B cell (primary cell): ENCODE data around the gene FUCA1. TPM values are rescaled to one million over a fixed set of nuclear protein-coding genes. Genes with fewer than 3 reads are reported as not detected.

Experiments
- ATAC-seq: fragments of 200-7000 bp; cut with Tn5 transposase; one replicate; pipeline ENCODE4 v1.10.0; 2021; ENCODE audit warnings: low read depth, mild to moderate bottlenecking, moderate number of reproducible peaks, moderate library complexity
- CTCF ChIA-PET: fragments of 350-600 bp; sonication (Branson Sonifier 250); formaldehyde crosslinking; loops from one replicate; lab custom pipeline; 2021; ENCODE audit warnings: antibody characterized with exemption, inconsistent platforms; lab: Charles Lee
- POLR2A ChIA-PET: fragments of 350-600 bp; sonication (Branson Sonifier 250); formaldehyde crosslinking; loops from one replicate; lab custom pipeline; 2021; ENCODE audit warnings: antibody characterized with exemption; lab: Charles Lee
- DNase-seq: peaks from one replicate; pipeline ENCODE4 v3.0.0; 2013
- H2AFZ ChIP-seq: 2 replicates; pipeline ENCODE4 v1.6.1; 2012; ENCODE audit warnings: mild to moderate bottlenecking, low read depth, low read length; ENCODE audit not compliant: insufficient read depth, poor library complexity, severe bottlenecking
- H3K27ac ChIP-seq, 2 donors: 1 replicate in 1 of 2; 2 replicates in 1 of 2; pipeline ENCODE4 v1.5.1; 2012 to 2013; ENCODE audit warnings: low read length in 2 of 2, mild to moderate bottlenecking in 2 of 2, moderate library complexity in 1 of 2
- H3K27me3 ChIP-seq, 4 experiments: fragments of 200-600 bp in 1 of 4; sonication (generic) in 1 of 4; replicated peaks in 1 of 4; 1 replicate in 2 of 4; 2 replicates in 2 of 4; pipeline versions ENCODE4 v1.6.1 to v1.7.0; 2013 to 2016; ENCODE audit warnings: low read length in 3 of 4, mild to moderate bottlenecking in 2 of 4, mixed read lengths in 1 of 4, moderate library complexity in 1 of 4; ENCODE audit not compliant: insufficient read depth in 4 of 4, control insufficient read depth in 3 of 4; ENCODE audit errors: control extremely low read depth in 1 of 4
- H3K36me3 ChIP-seq, 2 experiments: replicated peaks in 1 of 2; 1 replicate in 1 of 2; 2 replicates in 1 of 2; pipeline versions ENCODE4 v1.6.1 to v1.7.1; 2013; ENCODE audit warnings: low read length in 1 of 2; ENCODE audit not compliant: insufficient read depth in 2 of 2, control insufficient read depth in 1 of 2; ENCODE audit errors: control extremely low read depth in 1 of 2, extremely low read depth in 1 of 2
- H3K4me1 ChIP-seq, 2 donors: fragments of 200-600 bp in 1 of 2; sonication (generic) in 1 of 2; 1 replicate in 1 of 2; 2 replicates in 1 of 2; pipeline versions ENCODE4 v1.5.1 to v1.6.1; 2013 to 2017; ENCODE audit warnings: low read length in 2 of 2; ENCODE audit not compliant: control insufficient read depth in 2 of 2, insufficient read depth in 2 of 2
- H3K4me2 ChIP-seq: replicated peaks from 2 replicates; pipeline ENCODE3; 2012; ENCODE audit warnings: mild to moderate bottlenecking, low read depth, low read length; ENCODE audit not compliant: poor library complexity, severe bottlenecking
- H3K4me3 ChIP-seq, 5 experiments: fragments of 200-600 bp in 1 of 5; sonication (generic) in 1 of 5; 1 replicate in 3 of 5; 2 replicates in 2 of 5; pipeline versions ENCODE4 v1.5.1 to v1.7.0; 2011 to 2016; ENCODE audit warnings: low read length in 4 of 5, mild to moderate bottlenecking in 4 of 5, low read depth in 2 of 5, control low read depth in 1 of 5, moderate library complexity in 1 of 5; ENCODE audit not compliant: insufficient read depth in 1 of 5; ENCODE audit errors: control extremely low read depth in 1 of 5, extremely low read depth in 1 of 5
- H3K79me2 ChIP-seq: fragments of 200-600 bp; sonication (generic); one replicate; pipeline ENCODE4 v1.6.0; 2016; ENCODE audit warnings: low read length; ENCODE audit not compliant: control insufficient read depth, insufficient read depth
- H3K9ac ChIP-seq: fragments of 200-600 bp; sonication (generic); 2 replicates; pipeline ENCODE4 v1.6.1; 2017; ENCODE audit warnings: mild to moderate bottlenecking, low read length, moderate library complexity
- H3K9me3 ChIP-seq, 3 donors: one replicate each; pipeline versions ENCODE4 v1.6.1 to v1.7.1; 2013; ENCODE audit warnings: low read length in 2 of 3; ENCODE audit not compliant: control insufficient read depth in 2 of 3, insufficient read depth in 1 of 3; ENCODE audit errors: control extremely low read depth in 1 of 3
- H4K20me1 ChIP-seq: 2 replicates; pipeline ENCODE4 v1.6.0; 2012; ENCODE audit warnings: mild to moderate bottlenecking, low read length; ENCODE audit not compliant: insufficient read depth, control insufficient read depth, poor library complexity, severe bottlenecking
- H3K27ac Mint-ChIP-seq: one replicate; pipeline ENCODE4 v1.8.0; 2021; ENCODE audit warnings: mixed read lengths
- H3K27me3 Mint-ChIP-seq: one replicate; pipeline ENCODE4 v1.8.0; 2021; ENCODE audit warnings: mixed read lengths
- H3K4me1 Mint-ChIP-seq: one replicate; pipeline ENCODE4 v1.8.0; 2021; ENCODE audit warnings: mixed read lengths
- H3K4me3 Mint-ChIP-seq: one replicate; pipeline ENCODE4 v1.8.0; 2021; ENCODE audit warnings: mixed read lengths
- H3K9me3 Mint-ChIP-seq: one replicate; pipeline ENCODE4 v1.8.0; 2022; ENCODE audit warnings: mixed read lengths; ENCODE audit not compliant: insufficient read depth
- CTCF ChIP-seq: fragments of 200-600 bp; IDR thresholded peaks from one replicate; pipeline ENCODE4 v1.8.0; 2022; ENCODE audit warnings: antibody characterized with exemption, mild to moderate bottlenecking
- EZH2 ChIP-seq: IDR thresholded peaks from 2 replicates; pipeline ENCODE4 v1.6.1; 2012; ENCODE audit warnings: borderline replicate concordance, low read depth, mild to moderate bottlenecking, moderate library complexity, low read length; ENCODE audit not compliant: insufficient read depth, poor library complexity, severe bottlenecking
- WGBS: methylation state at CpG from one replicate; pipeline ENCODE4 v1.1.5; 2013; ENCODE audit warnings: missing lambda C conversion rate; ENCODE audit not compliant: insufficient coverage; 5-methylcytosine and 5-hydroxymethylcytosine counted together
- intact Hi-C: fragments of 100-400 bp; cut with micrococcal nuclease; formaldehyde crosslinking; loops from one replicate; pipeline ENCODE4 v1.10.0; 2022
- polyA plus RNA-seq: library from polyadenylated mRNA; depleted of rRNA; stranded (reverse); fragments of >200 nt; gene quantifications from 2 replicates; pipeline ENCODE4 v1.2.3, GENCODE V29; 2012
- total RNA-seq, 2 donors: library from RNA; stranded (reverse); fragments of 120-200 nt in 1 of 2; gene quantifications; 1 replicate in 1 of 2; 2 replicates in 1 of 2; pipeline versions ENCODE4 v1.2.3 to v1.2.4, GENCODE V29; 2013 to 2022

The FUCA1 gene
- total and polyA plus RNA-seq, 2 donors (not counting 1 experiment from before 2014, with no cell fraction given): 8.0 to 19.3 TPM

GRCh38 chr1:23908453-23909341 is 40.6 kb upstream of the FUCA1 start:
- Histone ChIP-seq H3K27me3 (no peaks in the 10 kb centered on the region), H2AFZ (peak overlapping the region; percentile 30), H3K36me3 (peaks cover 3 to 41% of the 10 kb centered on the region in 2 experiments), H3K27ac (peak overlapping the region; percentile 83 to 93), H3K9ac (peak overlapping the region; percentile 88), H4K20me1 (peaks cover 55% of the 10 kb centered on the region), H3K4me2 (peak overlapping the region; percentile 84), H3K4me3 (peak overlapping the region; percentile 53 to 94 (median 77)), H3K79me2 (peaks cover 100% of the 10 kb centered on the region), H3K9me3 (no peaks in the 10 kb centered on the region), H3K4me1 (peaks cover 77 to 91% of the 10 kb centered on the region in 2 donors)
- Mint-ChIP-seq H3K27me3 (no peaks in the 10 kb centered on the region), H3K4me3 (peak overlapping the region; percentile 99), H3K4me1 (peaks cover 86% of the 10 kb centered on the region), H3K9me3 (no peaks in the 10 kb centered on the region), H3K27ac (peak overlapping the region; percentile 99)
- no peak for TF ChIP-seq CTCF
- TF ChIP-seq EZH2: no peak
- DNase-seq (peak; percentile 80), ATAC-seq (peak; percentile 58)
- WGBS: 0% methylated on average over 7 of the region's 9 CpGs
- intact Hi-C loops: loop anchor here (1.0 to 2.0 kb wide), 3 partner anchors 8 to 20 kb away; no protein-coding TSS in a partner anchor
- CTCF ChIA-PET: interaction anchor here (0.6 to 5.2 kb wide), 15 partner anchors 8 to 137 kb away, joined by 3 to 40 read pairs (median 7); partner anchors contain the start of genes FUCA1 and PITHD1
- POLR2A ChIA-PET: interaction anchor here (0.8 to 7.1 kb wide), 5 partner anchors 11 to 99 kb away, joined by 3 to 81 read pairs (median 8); partner anchors contain the start of gene PNRC2
